Motor neuron (in vitro differentiated cells): ENCODE data around the gene IRF2BPL. TPM values are rescaled to one million over a fixed set of nuclear protein-coding genes. Genes with fewer than 3 reads are reported as not detected.
A peak's percentile ranks its signal among the peaks of the same experiment; 100 is the strongest.

Experiments
- ATAC-seq, 8 experiments: fragments of 200-7000 bp; cut with Tn5 transposase; replicated peaks in 6 of 8; 2 replicates each; pipeline ENCODE4 v1.8.0; 2021; ENCODE audit warnings: mild to moderate bottlenecking in 8 of 8, moderate library complexity in 8 of 8
- H3K27ac ChIP-seq, 2 donors: fragments of 250-450 bp; sonication (Bioruptor Pico); 2 replicates each; pipeline ENCODE4 v1.9.0; 2021; ENCODE audit warnings: antibody characterized with exemption in 2 of 2, mild to moderate bottlenecking in 2 of 2, moderate library complexity in 1 of 2
- H3K4me1 ChIP-seq, 2 donors: fragments of 250-450 bp; sonication (Bioruptor Pico); replicated peaks in 1 of 2; 2 replicates each; pipeline ENCODE4 v1.6.1; 2021; ENCODE audit warnings: antibody characterized with exemption in 2 of 2, mild to moderate bottlenecking in 2 of 2, moderate library complexity in 1 of 2
- H3K4me3 ChIP-seq, 5 donors: fragments of 250-450 bp; sonication (Bioruptor Pico); 2 replicates each; pipeline ENCODE4 v1.9.0; 2021; ENCODE audit warnings: antibody characterized with exemption in 5 of 5, mild to moderate bottlenecking in 5 of 5, moderate library complexity in 4 of 5
- WGBS, 10 experiments: fragments of 450-650 bp; shearing (Covaris generic); methylation state at CpG; one replicate each; pipeline ENCODE4 v1.0.0; 2022; 5-methylcytosine and 5-hydroxymethylcytosine counted together
- in situ Hi-C, 9 experiments: fragments of 400-800 bp; cut with MboI; loops; one replicate each; pipeline ENCODE4 v1.15.0; 2021; ENCODE audit warnings: low sequenced_read_pairs in 9 of 9, low pct_unique_long_range_greater_than_20kb in 2 of 9; ENCODE audit not compliant: unreplicated experiment in 9 of 9
- total RNA-seq, 8 experiments: library from RNA; unstranded; fragments of 300-600 nt; gene quantifications; 2 replicates each; pipeline versions ENCODE4 v1.2.3 to v1.2.4, GENCODE V29; 2022

IRF2BPL gene
- total RNA-seq, 8 experiments from 2014 or later: 15.9 to 68.1 (median 40.4) TPM

- in situ Hi-C loops: loop anchor here in 7 of 9 experiments (10.0 to 25.0 kb wide), 2 partner anchors 152 to 190 kb away; no protein-coding TSS in a partner anchor
- H3K27ac ChIP-seq: no peak overlapping the region
- no peak overlapping the region for H3K4me3 ChIP-seq
- 20 to 100% (median 87%) methylated on average over 1 to 5 of the region's 8 CpGs; no CpG with 5 or more reads in 5 of the 10 experiments for WGBS, 10 experiments
- peaks cover 33 to 36% of the 10 kb centered on the region in 2 donors for H3K4me1 ChIP-seq
- ATAC-seq: peak in 4 of 8 experiments; percentile 6 to 54 (median 20)
Observed at GRCh38 chr14:77064521-77065178, 36.1 kb upstream of the IRF2BPL start.

- no peak overlapping the region for H3K27ac ChIP-seq
- H3K4me3 ChIP-seq: no peak overlapping the region
- 42 to 91% (median 71%) methylated on average over 1 to 10 of the region's 10 CpGs; no CpG with 5 or more reads in 2 of the 10 experiments for WGBS, 10 experiments
- no peak for ATAC-seq
- H3K4me1 ChIP-seq: peaks cover 38 to 43% of the 10 kb centered on the region in 2 donors
- in situ Hi-C loops: loop anchor here in 7 of 9 experiments (10.0 to 25.0 kb wide), 2 partner anchors 151 to 189 kb away; no protein-coding TSS in a partner anchor
Observed at GRCh38 chr14:77063571-77064171, 35.2 kb upstream of the IRF2BPL start.

- ATAC-seq: no peak
- no peak overlapping the region for H3K4me3 ChIP-seq
- WGBS, 10 experiments: 80 to 100% (median 91%) methylated on average over 1 to 3 of the region's 3 CpGs; no CpG with 5 or more reads in 4 of the 10 experiments
- in situ Hi-C loops: loop anchor here in 7 of 9 experiments (10.0 to 25.0 kb wide), 2 partner anchors 150 to 187 kb away; no protein-coding TSS in a partner anchor
- peaks cover 36 to 45% of the 10 kb centered on the region in 2 donors for H3K4me1 ChIP-seq
- H3K27ac ChIP-seq: no peak overlapping the region
Observed at GRCh38 chr14:77062261-77062660, 33.8 kb upstream of the IRF2BPL start.

GRCh38 chr14:77061630-77062257, 33.2 kb upstream of the IRF2BPL start:
- no peak overlapping the region for H3K27ac ChIP-seq
- H3K4me3 ChIP-seq: no peak overlapping the region
- no peak for ATAC-seq
- peaks cover 31 to 40% of the 10 kb centered on the region in 2 donors for H3K4me1 ChIP-seq
- 71 to 100% (median 86%) methylated on average over 1 to 6 of the region's 12 CpGs; no CpG with 5 or more reads in 5 of the 10 experiments for WGBS, 10 experiments
- in situ Hi-C loops: loop anchor here in 7 of 9 experiments (10.0 to 25.0 kb wide), 2 partner anchors 149 to 187 kb away; no protein-coding TSS in a partner anchor

GRCh38 chr14:77059276-77059915, 30.9 kb upstream of the IRF2BPL start:
- in situ Hi-C loops: loop anchor here in 7 of 9 experiments (10.0 to 25.0 kb wide), 2 partner anchors 145 to 147 kb away; no protein-coding TSS in a partner anchor
- 0 to 18% (median 1%) methylated on average over 1 to 6 of the region's 12 CpGs; no CpG with 5 or more reads in 4 of the 10 experiments for WGBS, 10 experiments
- ATAC-seq: peak; percentile 92 to 100 (median 97)
- peaks cover 21 to 30% of the 10 kb centered on the region in 2 donors for H3K4me1 ChIP-seq
- peak overlapping the region; percentile 75 to 83 for H3K27ac ChIP-seq
- H3K4me3 ChIP-seq: no peak overlapping the region

GRCh38 chr14:77058785-77059184, 30.3 kb upstream of the IRF2BPL start:
- in situ Hi-C loops: loop anchor here in 7 of 9 experiments (10.0 to 25.0 kb wide), 2 partner anchors 144 to 146 kb away; no protein-coding TSS in a partner anchor
- ATAC-seq: no peak
- WGBS, 10 experiments: 60 to 100% (median 86%) methylated on average over 1 to 9 of the region's 9 CpGs; no CpG with 5 or more reads in 4 of the 10 experiments
- peak overlapping the region; percentile 75 to 83 for H3K27ac ChIP-seq
- no peak overlapping the region for H3K4me3 ChIP-seq
- H3K4me1 ChIP-seq: peaks cover 21 to 26% of the 10 kb centered on the region in 2 donors

- H3K4me1 ChIP-seq: peaks cover 21 to 24% of the 10 kb centered on the region in 2 donors
- peak in 2 of 8 experiments; percentile 10 to 18 for ATAC-seq
- in situ Hi-C loops: loop anchor here in 7 of 9 experiments (10.0 to 25.0 kb wide), 2 partner anchors 143 to 146 kb away; no protein-coding TSS in a partner anchor
- 55 to 100% (median 79%) methylated on average over 1 to 8 of the region's 9 CpGs; no CpG with 5 or more reads in 3 of the 10 experiments for WGBS, 10 experiments
- H3K27ac ChIP-seq: peak overlapping the region; percentile 75 to 83
- H3K4me3 ChIP-seq: no peak overlapping the region
Observed at GRCh38 chr14:77058117-77058516, 29.6 kb upstream of the IRF2BPL start.

GRCh38 chr14:77055981-77056380, 27.5 kb upstream of the IRF2BPL start:
- 33 to 100% (median 85%) methylated on average over 1 to 3 of the region's 3 CpGs; no CpG with 5 or more reads in 2 of the 10 experiments for WGBS, 10 experiments
- H3K4me3 ChIP-seq: no peak overlapping the region

GRCh38 chr14:77055306-77055705, 26.8 kb upstream of the IRF2BPL start:
- no peak overlapping the region for H3K27ac ChIP-seq
- in situ Hi-C loops: loop anchor here in 7 of 9 experiments (10.0 to 25.0 kb wide), 2 partner anchors 141 to 143 kb away; no protein-coding TSS in a partner anchor
- peaks cover 21 to 32% of the 10 kb centered on the region in 2 donors for H3K4me1 ChIP-seq
- WGBS, 10 experiments: 72 to 100% (median 90%) methylated on average over 1 to 5 of the region's 5 CpGs; no CpG with 5 or more reads in 4 of the 10 experiments
- no peak overlapping the region for H3K4me3 ChIP-seq
- no peak for ATAC-seq

More at GRCh38 chr14:77055981-77056380, 27.5 kb upstream of the IRF2BPL start:
- peaks cover 21 to 28% of the 10 kb centered on the region in 2 donors for H3K4me1 ChIP-seq
- ATAC-seq: no peak
- in situ Hi-C loops: loop anchor here in 7 of 9 experiments (10.0 to 25.0 kb wide), 2 partner anchors 141 to 144 kb away; no protein-coding TSS in a partner anchor
- H3K27ac ChIP-seq: no peak overlapping the region

- in situ Hi-C loops: loop anchor here in 7 of 9 experiments (10.0 to 25.0 kb wide), 2 partner anchors 138 to 141 kb away; no protein-coding TSS in a partner anchor
- no peak overlapping the region for H3K27ac ChIP-seq
- H3K4me1 ChIP-seq: peaks cover 6 to 16% of the 10 kb centered on the region in 2 donors
- ATAC-seq: peak; percentile 66 to 98 (median 74)
- H3K4me3 ChIP-seq: no peak overlapping the region
- WGBS, 10 experiments: 13 to 100% (median 52%) methylated on average over 1 to 9 of the region's 21 CpGs; no CpG with 5 or more reads in 1 of the 10 experiments
Observed at GRCh38 chr14:77053046-77053841, 24.7 kb upstream of the IRF2BPL start.
